ENCODE results near the gene METTL25B. TPM values are rescaled to one million over a fixed set of nuclear protein-coding genes. Genes with fewer than 3 reads are reported as not detected.

Gene METTL25B
- total RNA-seq, 3 donors from 2014 or later: 15.5 to 41.3 (median 30.2) TPM

- Histone ChIP-seq H3K27me3 (no peaks in the 10 kb centered on the region), H3K9me3 (no peaks in the 10 kb centered on the region), H3K36me3 (no peaks in the 10 kb centered on the region), H3K4me3 (no peak overlapping the region), H3K4me1 (peaks cover 21 to 43% of the 10 kb centered on the region in 2 donors), H3K27ac (peak overlapping the region; percentile 84 to 90)
- TF ChIP-seq POLR2AphosphoS5 (IDR thresholded peaks at IDR 0.05) (no peak), CTCF (IDR thresholded peaks at IDR 0.05) (no peak), POLR2A (IDR thresholded peaks at IDR 0.05) (no peak)
- intact Hi-C loops (cut with DNase I; ENCODE audit: low total_unique reads): no loop called here
- no peak for DNase-seq (ENCODE audit: low spot score in 2 of 2)
Observed at GRCh38 chr1:156691191-156691590, 37.1 kb upstream of the METTL25B start.

- intact Hi-C loops (cut with DNase I; ENCODE audit: low total_unique reads): no loop called here
- H3K9me3 ChIP-seq: no peaks in the 10 kb centered on the region
- peak overlapping the region in 2 of 3 donors; percentile 4 to 32 for H3K4me3 ChIP-seq
- H3K4me1 ChIP-seq: peaks cover 21 to 43% of the 10 kb centered on the region in 2 donors
- TF ChIP-seq POLR2AphosphoS5 (IDR thresholded peaks at IDR 0.05) (no peak), POLR2A (IDR thresholded peaks at IDR 0.05) (no peak), CTCF (IDR thresholded peaks at IDR 0.05) (no peak)
- H3K27me3 ChIP-seq: no peaks in the 10 kb centered on the region
- H3K27ac ChIP-seq: peak overlapping the region; percentile 84 to 90
- no peak for DNase-seq (ENCODE audit: low spot score in 2 of 2)
- H3K36me3 ChIP-seq: no peaks in the 10 kb centered on the region
Observed at GRCh38 chr1:156691665-156692440, 36.4 kb upstream of the METTL25B start.

- peak; percentile 56 to 78 for DNase-seq (ENCODE audit: low spot score in 2 of 2)
- intact Hi-C loops (cut with DNase I; ENCODE audit: low total_unique reads): no loop called here
- no peaks in the 10 kb centered on the region for H3K36me3 ChIP-seq
- no peak for TF ChIP-seq CTCF (IDR thresholded peaks at IDR 0.05)
- TF ChIP-seq POLR2AphosphoS5 (IDR thresholded peaks at IDR 0.05): no peak
- TF ChIP-seq POLR2A (IDR thresholded peaks at IDR 0.05): no peak
- H3K27me3 ChIP-seq: no peaks in the 10 kb centered on the region
- no peaks in the 10 kb centered on the region for H3K9me3 ChIP-seq
- peak overlapping the region in 2 of 3 donors; percentile 9 to 32 for H3K4me3 ChIP-seq
- peaks cover 21 to 43% of the 10 kb centered on the region in 2 donors for H3K4me1 ChIP-seq
- peak overlapping the region; percentile 84 to 90 for H3K27ac ChIP-seq
Observed at GRCh38 chr1:156692441-156692924, 35.8 kb upstream of the METTL25B start.

- Histone ChIP-seq H3K27ac (peak overlapping the region; percentile 84 to 90), H3K4me1 (peaks cover 21 to 43% of the 10 kb centered on the region in 2 donors), H3K9me3 (no peaks in the 10 kb centered on the region), H3K36me3 (no peaks in the 10 kb centered on the region), H3K4me3 (peak overlapping the region in 2 of 3 donors; percentile 9 to 32), H3K27me3 (no peaks in the 10 kb centered on the region)
- DNase-seq (ENCODE audit: low spot score in 2 of 2): peak; percentile 77 to 82
- no peak for TF ChIP-seq CTCF (IDR thresholded peaks at IDR 0.05)
- TF ChIP-seq POLR2A (IDR thresholded peaks at IDR 0.05): no peak
- TF ChIP-seq POLR2AphosphoS5 (IDR thresholded peaks at IDR 0.05): no peak
- intact Hi-C loops (cut with DNase I; ENCODE audit: low total_unique reads): no loop called here
Observed at GRCh38 chr1:156692925-156693847, 35.1 kb upstream of the METTL25B start.
